HCT116 (cell line): ENCODE data around the gene BYSL. TPM values are rescaled to one million over a fixed set of nuclear protein-coding genes. Genes with fewer than 3 reads are reported as not detected.

Experiments
- ATAC-seq: fragments of 200-7000 bp; cut with Tn5 transposase; 2 replicates; pipeline ENCODE4 v1.9.1; 2020; ENCODE audit warnings: mild to moderate bottlenecking, moderate library complexity
- BruUV-seq: library from RNA; stranded (reverse); fragments of 400-500 nt; replicated peaks from 2 replicates; lab custom pipeline; 2021; lab: Mats Ljungman, UMichigan
- CTCF ChIA-PET: fragments of 300-600 bp; sonication (Branson Sonifier 250); formaldehyde crosslinking; loops from one replicate; lab custom pipeline; 2021; ENCODE audit warnings: antibody characterized with exemption; lab: Charles Lee
- POLR2A ChIA-PET: fragments of 300-600, 350-600 bp; sonication (Branson Sonifier 250); formaldehyde crosslinking; loops from one replicate; lab custom pipeline; 2021; ENCODE audit warnings: antibody characterized with exemption; lab: Charles Lee
- RAD21 ChIA-PET, 2 experiments: fragments of 300-600 bp; sonication (Branson Sonifier 250); formaldehyde crosslinking; loops; one replicate each; lab custom pipeline; 2023; ENCODE audit warnings: low total read pairs in 2 of 2; ENCODE audit not compliant: uncharacterized antibody in 2 of 2, unreplicated experiment in 2 of 2, low non-redundant PET in 1 of 2; lab: Charles Lee
- DNase-seq: peaks from one replicate; pipeline ENCODE4 v3.0.0-alpha.2; 2010; ENCODE audit warnings: low read depth, low spot score
- H2AFZ ChIP-seq: fragments of 200-600 bp; shearing (Covaris generic), sonication (generic); 2 replicates; pipeline ENCODE4 v1.6.1; 2017; ENCODE audit warnings: low read depth, mixed run types, mixed read lengths, antibody characterized with exemption, low read length; ENCODE audit not compliant: poor library complexity, severe bottlenecking
- H3K27ac ChIP-seq: 2 replicates; pipeline ENCODE4 v1.5.1; 2012; ENCODE audit warnings: low read depth, low read length
- H3K27me3 ChIP-seq: fragments of 200-600 bp; sonication (generic); 2 replicates; pipeline ENCODE4 v1.6.1; 2016; ENCODE audit warnings: mixed run types, low read length, mixed read lengths; ENCODE audit not compliant: insufficient read depth
- H3K36me3 ChIP-seq, 2 experiments: fragments of 200-500 bp in 1 of 2; fragments of 200-600 bp in 1 of 2; sonication (Bioruptor generic) in 1 of 2; sonication (generic) in 1 of 2; 2 replicates each; pipeline versions ENCODE4 v1.5.1 to v1.6.1; 2014 to 2016; ENCODE audit warnings: low read length in 2 of 2, inconsistent platforms in 1 of 2, mixed read lengths in 1 of 2, mixed run types in 1 of 2; ENCODE audit not compliant: insufficient read depth in 2 of 2, control insufficient read depth in 1 of 2
- H3K4me1 ChIP-seq, 2 experiments: fragments of 200-600 bp in 1 of 2; sonication (generic) in 1 of 2; 2 replicates each; pipeline versions ENCODE4 v1.5.1 to v1.6.1; 2012 to 2017; ENCODE audit warnings: low read length in 2 of 2, inconsistent platforms in 1 of 2, mild to moderate bottlenecking in 1 of 2, mixed read lengths in 1 of 2, mixed run types in 1 of 2, moderate library complexity in 1 of 2; ENCODE audit not compliant: insufficient read depth in 2 of 2, control insufficient read depth in 1 of 2
- H3K4me2 ChIP-seq: fragments of 200-600 bp; sonication (generic); 2 replicates; pipeline ENCODE4 v1.6.1; 2017; ENCODE audit warnings: mixed run types, low read length, mixed read lengths
- H3K4me3 ChIP-seq, 2 experiments: fragments of 200-600 bp in 1 of 2; sonication (generic) in 1 of 2; replicated peaks in 1 of 2; 2 replicates each; pipeline ENCODE4 v1.5.1; 2011 to 2016; ENCODE audit warnings: low read length in 2 of 2, control low read depth in 1 of 2, low read depth in 1 of 2, mild to moderate bottlenecking in 1 of 2, mixed read lengths in 1 of 2, mixed run types in 1 of 2
- H3K79me2 ChIP-seq: fragments of 200-600 bp; sonication (generic); 2 replicates; pipeline ENCODE4 v1.6.1; 2017; ENCODE audit warnings: mild to moderate bottlenecking, mixed run types, low read length, moderate library complexity, mixed read lengths; ENCODE audit not compliant: insufficient read depth
- H3K9ac ChIP-seq: fragments of 200-600 bp; sonication (generic); 2 replicates; pipeline ENCODE4 v1.6.1; 2016; ENCODE audit warnings: low read length, mixed read lengths
- H3K9me2 ChIP-seq: fragments of 200-600 bp; sonication (generic), shearing (Covaris generic); 2 replicates; pipeline ENCODE4 v1.6.1; 2017; ENCODE audit warnings: mixed run types, mild to moderate bottlenecking, moderate library complexity; ENCODE audit not compliant: insufficient read depth
- H3K9me3 ChIP-seq, 2 experiments: fragments of 200-500 bp in 1 of 2; fragments of 200-600 bp in 1 of 2; sonication (Bioruptor generic) in 1 of 2; sonication (generic) in 1 of 2; 2 replicates each; pipeline ENCODE4 v1.6.1; 2014 to 2017; ENCODE audit warnings: low read length in 2 of 2, mixed read lengths in 2 of 2, inconsistent platforms in 1 of 2, low read depth in 1 of 2, mild to moderate bottlenecking in 1 of 2, mixed run types in 1 of 2, moderate library complexity in 1 of 2; ENCODE audit not compliant: control insufficient read depth in 1 of 2, insufficient read depth in 1 of 2
- H4K20me1 ChIP-seq: fragments of 200-600 bp; sonication (generic), shearing (Covaris generic); 2 replicates; pipeline ENCODE4 v1.6.1; 2017; ENCODE audit warnings: mixed run types, mild to moderate bottlenecking, moderate library complexity; ENCODE audit not compliant: insufficient read depth
- CBX3 ChIP-seq: IDR thresholded peaks from 2 replicates; pipeline ENCODE4 v1.6.1; 2012; ENCODE audit warnings: low read depth
- CEBPB ChIP-seq: IDR thresholded peaks from 2 replicates; pipeline ENCODE4 v1.6.1; 2012; ENCODE audit warnings: low read depth
- EGR1 ChIP-seq: IDR thresholded peaks from 2 replicates; pipeline ENCODE4 v1.6.1; 2012; ENCODE audit warnings: low read depth
- ELF1 ChIP-seq: IDR thresholded peaks from 2 replicates; pipeline ENCODE4 v1.6.1; 2012; ENCODE audit warnings: low read depth, borderline replicate concordance
- EZH2 ChIP-seq: fragments of 200-600 bp; sonication (generic); IDR thresholded peaks from 2 replicates; pipeline ENCODE4 v1.6.1; 2017; ENCODE audit warnings: antibody characterized with exemption, mixed run types
- EZH2phosphoT487 ChIP-seq: fragments of 200-600 bp; IDR thresholded peaks from 2 replicates; pipeline ENCODE4 v1.6.1; 2018; ENCODE audit warnings: antibody characterized with exemption, borderline replicate concordance
- FOSL1 ChIP-seq: IDR thresholded peaks from 2 replicates; pipeline ENCODE4 v1.6.1; 2012; ENCODE audit warnings: low read depth
- RAD21 ChIP-seq: IDR thresholded peaks from 2 replicates; pipeline ENCODE4 v1.6.1; 2012; ENCODE audit warnings: low read depth, mild to moderate bottlenecking
- SIN3A ChIP-seq: IDR thresholded peaks from 2 replicates; pipeline ENCODE4 v1.6.1; 2012; ENCODE audit warnings: low read depth
- SRF ChIP-seq: IDR thresholded peaks from 2 replicates; pipeline ENCODE4 v1.6.1; 2012; ENCODE audit warnings: low read depth
- TCF7L2 ChIP-seq: IDR thresholded peaks from 2 replicates; pipeline ENCODE4 v1.7.0; 2011; ENCODE audit warnings: borderline replicate concordance, inconsistent platforms; ENCODE audit not compliant: insufficient read depth, insufficient read length; ENCODE audit errors: extremely low read depth
- ZFX ChIP-seq: fragments of 450-650 bp; IDR thresholded peaks from 2 replicates; pipeline ENCODE4 v1.6.1; 2017
- ZNF274 ChIP-seq: fragments of 200-500 bp; sonication (Bioruptor generic); IDR thresholded peaks from 2 replicates; pipeline ENCODE4 v1.6.1; 2014; ENCODE audit warnings: mild to moderate bottlenecking, low read depth, low read length, inconsistent platforms
- intact Hi-C: fragments of 100-400 bp; cut with micrococcal nuclease; formaldehyde crosslinking; loops from 2 replicates; pipeline ENCODE4 v1.10.0; 2022
- total RNA-seq: library from RNA; stranded (reverse); gene quantifications from one replicate; pipeline ENCODE4 v1.2.1, GENCODE V29; 2021; ENCODE audit not compliant: unreplicated experiment
- TF ChIP-seq, protein P1 (sequence below): IDR thresholded peaks from 2 replicates; pipeline ENCODE4 v1.6.1; 2012
- TF ChIP-seq, protein P2 (sequence below), 3 experiments: fragments of 200-600 bp in 1 of 3; sonication (generic) in 1 of 3; IDR thresholded peaks in 2 of 3; conservative IDR thresholded peaks in 1 of 3; 2 replicates each; pipeline ENCODE4 v1.5.1; 2012 to 2017; ENCODE audit warnings: low read depth in 2 of 3, low read length in 2 of 3, antibody characterized with exemption in 1 of 3, borderline replicate concordance in 1 of 3, control low read depth in 1 of 3, mild to moderate bottlenecking in 1 of 3, mixed read lengths in 1 of 3, mixed run types in 1 of 3, moderate library complexity in 1 of 3; ENCODE audit not compliant: insufficient read depth in 1 of 3
- TF ChIP-seq, protein P3 (sequence below): IDR thresholded peaks from 2 replicates; pipeline ENCODE4 v1.6.1; 2012; ENCODE audit warnings: low read depth
- TF ChIP-seq, protein P4 (sequence below): IDR thresholded peaks from 2 replicates; pipeline ENCODE4 v1.6.1; 2012

BYSL gene
- total RNA-seq, 1 experiment from 2014 or later, result 55.7 TPM

DNA sequence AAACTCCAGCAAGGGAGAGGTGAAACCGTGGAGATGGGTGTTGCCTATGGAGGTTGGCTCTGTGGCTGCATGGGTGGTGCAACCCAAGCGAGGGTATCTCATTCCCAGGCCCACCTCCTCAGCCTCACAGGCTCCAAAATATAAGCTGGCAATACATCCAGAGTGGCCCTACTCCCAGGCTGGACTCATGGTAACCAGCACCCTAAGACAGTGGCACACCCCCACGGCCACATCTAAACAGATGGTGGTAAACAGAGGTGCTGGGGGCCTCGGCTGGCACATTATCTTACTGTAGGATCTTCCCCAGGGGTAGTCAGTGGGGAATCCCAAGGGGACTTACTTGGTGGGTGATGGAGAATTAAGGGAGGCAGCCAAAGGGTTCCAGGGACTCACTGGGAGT lies 54.0 kb downstream of the BYSL start:
- Histone ChIP-seq H3K9me2 (no peaks in the 10 kb centered on the region), H3K9me3 (no peaks in the 10 kb centered on the region), H2AFZ (no peak overlapping the region), H3K27ac (no peak overlapping the region), H3K4me2 (no peak overlapping the region), H3K27me3 (no peaks in the 10 kb centered on the region), H3K9ac (no peak overlapping the region), H3K4me3 (no peak overlapping the region), H3K36me3 (no peaks in the 10 kb centered on the region), H4K20me1 (no peaks in the 10 kb centered on the region), H3K79me2 (no peaks in the 10 kb centered on the region), H3K4me1 (peaks cover 9 to 21% of the 10 kb centered on the region in 2 experiments)
- POLR2A ChIA-PET, result no interaction called here
- no peak for ATAC-seq
- RAD21 ChIA-PET, result no interaction called here
- CTCF ChIA-PET, result no interaction called here
- BruUV-seq, result no TSS peak
- TF ChIP-seq TCF7L2 (no peak), EGR1 (no peak), CBX3 (no peak), ZNF274 (no peak), FOSL1 (no peak), EZH2 (no peak), EZH2phosphoT487 (no peak), SIN3A (no peak), ELF1 (no peak), RAD21 (no peak), CEBPB (no peak), ZFX (no peak), SRF (no peak)
- TF ChIP-seq, protein P1, sequence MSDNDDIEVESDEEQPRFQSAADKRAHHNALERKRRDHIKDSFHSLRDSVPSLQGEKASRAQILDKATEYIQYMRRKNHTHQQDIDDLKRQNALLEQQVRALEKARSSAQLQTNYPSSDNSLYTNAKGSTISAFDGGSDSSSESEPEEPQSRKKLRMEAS, result no peak
- TF ChIP-seq, protein P2, sequence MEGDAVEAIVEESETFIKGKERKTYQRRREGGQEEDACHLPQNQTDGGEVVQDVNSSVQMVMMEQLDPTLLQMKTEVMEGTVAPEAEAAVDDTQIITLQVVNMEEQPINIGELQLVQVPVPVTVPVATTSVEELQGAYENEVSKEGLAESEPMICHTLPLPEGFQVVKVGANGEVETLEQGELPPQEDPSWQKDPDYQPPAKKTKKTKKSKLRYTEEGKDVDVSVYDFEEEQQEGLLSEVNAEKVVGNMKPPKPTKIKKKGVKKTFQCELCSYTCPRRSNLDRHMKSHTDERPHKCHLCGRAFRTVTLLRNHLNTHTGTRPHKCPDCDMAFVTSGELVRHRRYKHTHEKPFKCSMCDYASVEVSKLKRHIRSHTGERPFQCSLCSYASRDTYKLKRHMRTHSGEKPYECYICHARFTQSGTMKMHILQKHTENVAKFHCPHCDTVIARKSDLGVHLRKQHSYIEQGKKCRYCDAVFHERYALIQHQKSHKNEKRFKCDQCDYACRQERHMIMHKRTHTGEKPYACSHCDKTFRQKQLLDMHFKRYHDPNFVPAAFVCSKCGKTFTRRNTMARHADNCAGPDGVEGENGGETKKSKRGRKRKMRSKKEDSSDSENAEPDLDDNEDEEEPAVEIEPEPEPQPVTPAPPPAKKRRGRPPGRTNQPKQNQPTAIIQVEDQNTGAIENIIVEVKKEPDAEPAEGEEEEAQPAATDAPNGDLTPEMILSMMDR (IDR thresholded peaks at IDR 0.05 in 2 of 3, conservative IDR thresholded peaks at IDR 0.05 in 1 of 3; ENCODE audit: borderline replicate concordance in 1 of 3, insufficient read depth in 1 of 3, low read depth in 2 of 3, low read length in 2 of 3), result no peak
- TF ChIP-seq, protein P3, sequence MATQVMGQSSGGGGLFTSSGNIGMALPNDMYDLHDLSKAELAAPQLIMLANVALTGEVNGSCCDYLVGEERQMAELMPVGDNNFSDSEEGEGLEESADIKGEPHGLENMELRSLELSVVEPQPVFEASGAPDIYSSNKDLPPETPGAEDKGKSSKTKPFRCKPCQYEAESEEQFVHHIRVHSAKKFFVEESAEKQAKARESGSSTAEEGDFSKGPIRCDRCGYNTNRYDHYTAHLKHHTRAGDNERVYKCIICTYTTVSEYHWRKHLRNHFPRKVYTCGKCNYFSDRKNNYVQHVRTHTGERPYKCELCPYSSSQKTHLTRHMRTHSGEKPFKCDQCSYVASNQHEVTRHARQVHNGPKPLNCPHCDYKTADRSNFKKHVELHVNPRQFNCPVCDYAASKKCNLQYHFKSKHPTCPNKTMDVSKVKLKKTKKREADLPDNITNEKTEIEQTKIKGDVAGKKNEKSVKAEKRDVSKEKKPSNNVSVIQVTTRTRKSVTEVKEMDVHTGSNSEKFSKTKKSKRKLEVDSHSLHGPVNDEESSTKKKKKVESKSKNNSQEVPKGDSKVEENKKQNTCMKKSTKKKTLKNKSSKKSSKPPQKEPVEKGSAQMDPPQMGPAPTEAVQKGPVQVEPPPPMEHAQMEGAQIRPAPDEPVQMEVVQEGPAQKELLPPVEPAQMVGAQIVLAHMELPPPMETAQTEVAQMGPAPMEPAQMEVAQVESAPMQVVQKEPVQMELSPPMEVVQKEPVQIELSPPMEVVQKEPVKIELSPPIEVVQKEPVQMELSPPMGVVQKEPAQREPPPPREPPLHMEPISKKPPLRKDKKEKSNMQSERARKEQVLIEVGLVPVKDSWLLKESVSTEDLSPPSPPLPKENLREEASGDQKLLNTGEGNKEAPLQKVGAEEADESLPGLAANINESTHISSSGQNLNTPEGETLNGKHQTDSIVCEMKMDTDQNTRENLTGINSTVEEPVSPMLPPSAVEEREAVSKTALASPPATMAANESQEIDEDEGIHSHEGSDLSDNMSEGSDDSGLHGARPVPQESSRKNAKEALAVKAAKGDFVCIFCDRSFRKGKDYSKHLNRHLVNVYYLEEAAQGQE, result no peak
- TF ChIP-seq, protein P4, sequence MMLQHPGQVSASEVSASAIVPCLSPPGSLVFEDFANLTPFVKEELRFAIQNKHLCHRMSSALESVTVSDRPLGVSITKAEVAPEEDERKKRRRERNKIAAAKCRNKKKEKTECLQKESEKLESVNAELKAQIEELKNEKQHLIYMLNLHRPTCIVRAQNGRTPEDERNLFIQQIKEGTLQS, result no peak
- intact Hi-C loops, result no loop called here
- DNase-seq, result no peak
